ENCODE results near the gene CKLF.

The CKLF gene

DNA sequence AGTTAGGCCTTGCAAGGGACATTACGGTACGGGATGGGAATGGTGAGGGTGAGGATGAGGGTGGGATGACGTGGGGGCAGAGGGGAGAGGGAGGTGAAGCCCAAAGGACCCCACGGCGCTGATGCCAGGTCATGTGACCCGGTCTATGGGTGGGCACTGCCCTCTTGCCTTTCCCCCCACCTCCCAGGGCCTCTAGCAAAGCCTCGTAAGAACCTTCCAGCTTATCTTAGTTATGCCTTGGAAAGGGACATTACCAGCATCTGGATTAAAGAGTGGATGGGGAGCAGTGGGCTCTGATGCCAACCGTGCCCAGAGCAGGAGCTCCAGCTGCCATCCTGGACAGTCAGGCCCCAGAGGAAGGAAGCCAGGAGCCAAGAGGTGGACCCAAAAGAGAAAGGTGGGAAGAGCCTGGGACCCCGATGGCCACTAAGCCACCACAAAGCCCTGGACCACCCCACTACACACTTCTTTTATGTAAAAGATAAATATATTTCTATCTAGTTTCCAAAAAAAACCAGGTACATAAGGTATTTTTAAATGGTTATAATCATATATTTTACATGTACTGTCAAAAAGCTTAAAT lies 43.4 kb upstream of the CKLF start:
- TF ChIP-seq CTCF (IDR thresholded peaks at IDR 0.05; ENCODE audit: extremely low read depth, insufficient read depth, missing control alignments): no peak
- in situ Hi-C loops (cut with MboI; ENCODE audit: low pct_unique_long_range_greater_than_20kb, low sequenced_read_pairs, unreplicated experiment): no loop called here
- no peak for DNase-seq (ENCODE audit: low spot score)

DNA sequence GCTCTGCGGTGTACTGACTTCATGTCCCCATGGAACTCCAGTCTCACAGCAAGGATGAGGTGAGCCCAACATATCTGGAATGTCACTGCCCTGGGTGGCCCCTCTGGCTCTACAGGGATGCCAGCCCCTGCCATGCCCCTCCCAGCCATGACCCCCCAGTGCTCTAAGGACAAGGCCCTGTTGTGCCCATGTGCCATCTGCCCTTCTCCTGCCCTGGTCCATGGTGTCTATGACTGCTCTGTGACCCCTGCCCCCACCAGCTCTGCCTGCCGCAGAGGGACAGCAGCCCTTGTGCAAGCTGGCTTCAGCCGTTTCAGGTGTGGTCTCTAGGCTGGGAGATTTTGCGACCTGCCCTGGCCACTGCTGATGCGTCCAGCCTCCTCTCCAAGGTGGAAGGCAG lies 42.8 kb upstream of the CKLF start:
- no peak for DNase-seq (ENCODE audit: low spot score)
- no peak for TF ChIP-seq CTCF (IDR thresholded peaks at IDR 0.05; ENCODE audit: extremely low read depth, insufficient read depth, missing control alignments)
- in situ Hi-C loops (cut with MboI; ENCODE audit: low pct_unique_long_range_greater_than_20kb, low sequenced_read_pairs, unreplicated experiment): no loop called here

- TF ChIP-seq CTCF (IDR thresholded peaks at IDR 0.05; ENCODE audit: extremely low read depth, insufficient read depth, missing control alignments): no peak
- in situ Hi-C loops (cut with MboI; ENCODE audit: low pct_unique_long_range_greater_than_20kb, low sequenced_read_pairs, unreplicated experiment): no loop called here
- DNase-seq (ENCODE audit: low spot score): no peak
Measured at GRCh38 chr16:66510298-66510697, 42.1 kb upstream of the CKLF start.

GRCh38 chr16:66510711-66511601 lies 41.4 kb upstream of the CKLF start:
- TF ChIP-seq CTCF (IDR thresholded peaks at IDR 0.05; ENCODE audit: extremely low read depth, insufficient read depth, missing control alignments): no peak
- in situ Hi-C loops (cut with MboI; ENCODE audit: low pct_unique_long_range_greater_than_20kb, low sequenced_read_pairs, unreplicated experiment): no loop called here
- no peak for DNase-seq (ENCODE audit: low spot score)

DNA sequence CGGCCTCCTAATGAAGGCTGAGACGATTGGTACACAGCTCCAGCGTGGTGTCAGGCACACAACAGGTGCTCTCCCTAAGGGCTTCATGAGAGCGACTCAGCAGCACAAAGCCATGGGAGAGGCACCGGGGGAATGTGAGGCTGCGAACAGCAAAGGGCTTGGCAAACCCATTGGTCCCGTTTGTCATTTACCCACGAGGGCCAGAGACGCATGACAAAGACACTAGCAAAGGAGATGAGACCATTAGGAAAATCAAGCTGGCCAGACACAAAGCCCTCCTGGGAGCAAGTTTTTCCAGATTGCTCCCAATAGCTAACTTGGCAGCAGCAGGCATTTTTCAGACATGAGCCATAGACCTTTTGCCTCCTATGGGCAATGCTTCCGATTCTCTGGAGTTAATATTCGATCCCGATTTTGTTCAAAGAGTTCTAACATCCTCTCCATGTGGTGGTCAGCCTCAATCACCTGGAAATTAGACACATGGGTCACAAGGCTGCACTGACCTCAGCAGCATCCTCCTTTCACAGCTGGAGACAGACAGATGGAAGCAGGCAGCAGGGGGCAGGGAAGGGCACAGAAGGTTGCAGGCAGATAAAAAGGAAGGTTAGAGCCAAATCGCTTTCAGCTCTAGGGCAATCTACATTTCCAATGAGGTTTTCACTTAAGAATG lies 40.6 kb upstream of the CKLF start:
- no peak for DNase-seq (ENCODE audit: low spot score)
- TF ChIP-seq CTCF (IDR thresholded peaks at IDR 0.05; ENCODE audit: extremely low read depth, insufficient read depth, missing control alignments): no peak
- in situ Hi-C loops (cut with MboI; ENCODE audit: low pct_unique_long_range_greater_than_20kb, low sequenced_read_pairs, unreplicated experiment): no loop called here

- no peak for TF ChIP-seq CTCF (IDR thresholded peaks at IDR 0.05; ENCODE audit: extremely low read depth, insufficient read depth, missing control alignments)
- DNase-seq (ENCODE audit: low spot score): no peak
- in situ Hi-C loops (cut with MboI; ENCODE audit: low pct_unique_long_range_greater_than_20kb, low sequenced_read_pairs, unreplicated experiment): no loop called here
Measured at GRCh38 chr16:66512272-66513110, 39.9 kb upstream of the CKLF start.
